Measurements from ENCODE around the gene PARP12.
"Not testable (repeated sequence)": the region's sequence is repeated elsewhere in the genome, so short reads cannot be mapped to it uniquely, and the experiment has no call there.

PARP12 gene

GRCh38 chr7:140062528-140063299, at the start of gene PARP12:
Gene PARP12, minus strand, starts transcription at chr7:140062951. Its CDS starts 104 bp downstream, at chr7:140062847.
- DNase-seq = peak; percentile 89

- DNase-seq = not testable (repeated sequence)
Measured at GRCh38 chr7:140108777-140109176, 46.0 kb upstream of the PARP12 start.

- DNase-seq = no peak
Measured at GRCh38 chr7:140096459-140096858, 33.7 kb upstream of the PARP12 start.

GRCh38 chr7:140093375-140093774, 30.6 kb upstream of the PARP12 start:
- DNase-seq = no peak

DNA sequence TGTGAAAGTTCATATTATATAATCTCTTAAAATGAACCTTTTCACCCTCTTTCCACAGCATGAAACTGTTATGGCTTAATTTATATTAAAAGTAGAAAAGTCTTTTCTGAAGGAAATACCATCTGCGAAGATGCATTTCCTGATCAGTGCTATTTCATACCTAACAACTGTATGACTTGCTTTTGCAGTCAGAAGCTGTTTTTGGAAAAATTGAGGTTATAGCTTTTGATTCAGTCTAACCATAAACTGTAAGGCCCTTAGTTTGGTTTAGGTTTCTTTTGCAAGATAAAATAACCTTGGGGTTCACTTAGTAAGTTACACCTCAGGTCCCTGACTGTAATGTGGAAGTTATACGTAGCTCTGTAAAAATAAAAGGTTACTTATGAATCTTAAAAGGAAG, 22.7 kb upstream of the PARP12 start:
- DNase-seq = no peak

DNA sequence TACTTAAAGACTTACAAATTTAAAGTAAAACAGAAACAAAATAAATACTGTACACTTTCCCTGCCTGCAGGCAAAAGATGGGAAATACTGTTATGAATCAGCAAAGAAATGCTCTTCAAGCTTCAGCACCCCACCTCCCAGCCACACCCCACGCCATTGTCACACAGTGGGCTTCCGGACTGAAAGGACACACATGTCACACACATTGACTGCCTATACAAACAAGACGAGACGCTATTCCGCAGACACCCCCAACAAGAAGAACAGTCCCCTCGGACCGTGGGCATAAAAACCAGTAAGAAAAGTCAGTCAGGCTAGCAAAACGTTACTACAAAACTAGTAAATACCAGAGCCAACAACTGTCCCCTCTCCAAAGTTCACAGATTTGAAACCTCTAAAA, 22.2 kb upstream of the PARP12 start:
- DNase-seq = no peak

DNA sequence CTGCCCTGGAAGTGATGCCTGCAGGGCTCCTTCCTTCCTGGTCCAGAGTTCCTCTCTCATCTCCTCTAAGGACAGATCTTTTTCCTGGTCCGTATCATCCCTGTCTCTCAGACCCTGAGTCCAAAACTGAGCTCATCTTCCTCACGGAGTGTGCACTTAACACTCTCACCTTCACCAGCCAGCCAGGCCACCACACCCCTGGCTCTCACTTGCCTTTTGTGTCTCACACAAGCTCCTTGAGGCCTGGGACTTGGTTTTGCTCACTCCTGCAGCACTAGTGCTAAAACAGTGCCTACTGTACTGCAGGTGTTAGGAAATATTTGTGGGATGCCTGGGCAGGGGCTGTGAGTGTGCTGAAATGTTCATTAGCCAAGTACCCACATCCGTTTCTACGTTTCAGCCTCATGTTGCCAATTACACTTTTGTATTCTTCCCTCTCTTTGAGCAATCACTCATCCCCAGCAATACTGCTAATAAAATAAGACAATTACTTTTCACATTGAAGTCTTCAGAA, 21.4 kb upstream of the PARP12 start:
- DNase-seq = no peak

DNA sequence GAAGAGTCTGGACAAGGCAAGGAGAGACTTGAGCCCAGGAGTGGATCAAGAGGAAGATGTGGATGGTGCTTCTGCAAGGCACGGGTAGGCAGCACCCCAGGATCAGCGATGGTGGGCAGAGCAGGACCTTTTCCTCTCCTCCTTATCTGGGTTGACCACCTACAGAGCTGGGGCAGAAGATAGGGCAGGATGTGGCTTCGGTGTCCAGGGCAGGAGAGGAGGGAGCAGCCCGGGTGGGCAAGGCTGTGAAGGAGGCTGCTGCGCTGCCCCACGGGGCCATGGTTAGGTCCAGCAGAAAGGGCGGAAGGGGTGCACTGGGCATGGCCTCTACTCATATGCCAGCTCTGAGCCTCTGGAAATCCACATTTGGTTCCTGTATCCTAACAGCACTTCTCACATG, 20.0 kb upstream of the PARP12 start:
- no peak for DNase-seq

DNA sequence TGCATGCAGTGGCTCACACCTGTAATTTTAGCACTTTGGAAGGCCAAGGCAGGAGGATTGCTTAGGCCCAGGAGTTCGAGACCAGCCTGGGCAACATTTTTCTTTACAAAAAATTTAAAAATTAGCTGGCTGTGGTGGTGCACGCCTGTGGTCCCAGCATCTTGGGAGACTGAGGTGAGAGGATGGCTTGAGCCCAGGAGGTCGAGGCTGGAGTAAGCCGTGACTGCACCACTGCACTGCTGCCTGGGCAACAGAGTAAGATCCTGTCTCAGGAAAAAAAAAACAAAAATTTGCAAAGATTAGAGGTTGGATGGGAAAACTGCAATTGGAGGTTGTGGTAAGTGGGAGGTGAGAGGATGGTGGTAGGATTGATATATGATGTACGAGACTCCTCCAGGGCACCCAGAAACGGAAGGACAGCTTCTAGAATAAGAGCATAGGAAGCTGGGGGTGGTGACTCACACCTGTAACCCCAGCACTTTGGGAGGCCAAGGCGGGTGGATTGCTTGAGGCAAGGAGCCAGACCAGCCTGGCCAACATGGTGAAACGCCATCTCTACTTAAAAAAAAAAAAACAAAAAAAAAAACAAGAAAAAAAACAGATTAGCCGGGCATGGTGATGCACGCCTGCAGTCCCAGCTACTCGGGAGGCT, 19.1 kb upstream of the PARP12 start:
- no peak for DNase-seq

GRCh38 chr7:140080919-140081318, 18.2 kb upstream of the PARP12 start:
- no peak for DNase-seq

DNA sequence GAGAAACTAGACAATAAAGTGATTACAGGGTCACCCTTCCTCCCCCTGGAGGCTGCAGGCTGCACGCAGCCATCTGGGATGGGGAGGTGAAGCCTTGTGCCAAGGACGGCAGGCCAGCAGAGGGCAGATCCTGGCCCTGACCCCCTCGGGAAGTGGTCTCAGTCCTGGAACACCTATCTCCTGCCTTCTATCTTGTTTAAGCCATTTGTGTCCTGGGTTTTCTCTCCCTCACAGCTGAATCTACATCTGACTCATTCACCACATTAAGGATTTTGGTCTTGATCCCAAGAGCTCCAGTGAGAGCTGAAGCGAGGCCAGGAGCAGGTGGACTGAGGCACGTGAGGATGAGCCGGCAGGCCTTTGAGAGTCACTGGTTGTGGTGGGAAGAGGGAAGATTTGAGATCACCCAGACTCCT, 16.4 kb upstream of the PARP12 start:
- no peak for DNase-seq

DNA sequence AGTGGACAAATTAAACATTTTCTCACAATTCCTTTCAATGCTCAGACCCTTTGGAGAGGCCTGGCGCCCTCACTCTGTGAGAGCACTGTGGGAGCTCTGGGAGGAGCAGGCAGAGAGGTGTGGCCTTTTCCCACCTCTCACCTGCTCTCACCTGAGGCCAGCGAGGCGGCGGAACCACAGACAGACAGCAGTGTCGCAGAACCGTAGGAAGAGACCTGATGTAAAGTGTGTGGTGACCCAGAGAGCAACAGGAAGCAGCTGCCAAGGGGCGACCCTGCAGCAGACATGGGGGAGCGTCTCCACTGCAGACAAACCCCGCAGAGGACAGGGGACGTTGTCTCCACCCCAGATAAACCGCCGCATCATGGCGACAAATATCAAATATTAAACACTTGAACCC, 15.6 kb upstream of the PARP12 start:
- DNase-seq = no peak

DNA sequence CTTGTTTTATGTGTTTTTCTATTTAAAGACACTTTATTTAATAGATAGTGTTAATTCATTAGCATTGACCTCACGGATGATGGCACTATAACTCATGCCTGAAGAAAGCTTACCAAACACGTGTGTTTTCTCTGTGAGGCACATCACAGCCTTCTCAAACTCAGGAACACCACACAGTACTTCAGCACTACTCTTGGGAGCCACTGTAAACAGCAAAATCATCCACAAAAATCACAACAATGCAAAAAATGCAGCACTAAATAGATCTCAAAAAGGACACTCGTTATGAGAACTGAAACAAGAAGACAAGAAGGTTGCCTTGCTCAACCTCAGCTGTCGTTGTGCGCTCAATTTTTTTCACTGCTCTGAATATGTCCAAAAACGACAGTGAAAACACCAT, 12.0 kb upstream of the PARP12 start:
- DNase-seq = no peak

DNA sequence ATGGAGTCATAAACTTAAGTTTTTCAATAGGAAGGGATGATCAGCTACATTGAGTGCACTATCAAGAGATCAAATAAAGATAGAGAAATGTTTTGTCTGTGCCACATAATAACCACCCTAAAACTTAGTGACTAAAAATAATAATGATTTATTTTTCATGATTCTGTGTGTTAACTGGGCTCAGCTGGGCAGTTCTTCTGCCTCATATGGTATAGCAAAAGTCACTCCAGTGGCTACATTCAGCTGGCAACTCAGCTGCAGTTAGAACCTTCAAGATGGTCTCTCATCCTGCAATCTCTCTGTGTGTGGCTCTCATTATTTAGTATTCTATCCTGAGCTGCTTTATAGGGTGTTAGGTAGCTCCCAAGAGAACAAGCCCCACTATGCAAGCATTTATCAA, 7.8 kb upstream of the PARP12 start:
- no peak for DNase-seq

GRCh38 chr7:140069298-140069949, 6.7 kb upstream of the PARP12 start:
- DNase-seq = no peak

- no peak for DNase-seq
Measured at GRCh38 chr7:140068033-140068432, 5.3 kb upstream of the PARP12 start.

GRCh38 chr7:140067052-140067451, 4.3 kb upstream of the PARP12 start:
- no peak for DNase-seq

GRCh38 chr7:140062118-140062527, 628 bp downstream of the PARP12 start:
- peak; percentile 49 for DNase-seq

DNA sequence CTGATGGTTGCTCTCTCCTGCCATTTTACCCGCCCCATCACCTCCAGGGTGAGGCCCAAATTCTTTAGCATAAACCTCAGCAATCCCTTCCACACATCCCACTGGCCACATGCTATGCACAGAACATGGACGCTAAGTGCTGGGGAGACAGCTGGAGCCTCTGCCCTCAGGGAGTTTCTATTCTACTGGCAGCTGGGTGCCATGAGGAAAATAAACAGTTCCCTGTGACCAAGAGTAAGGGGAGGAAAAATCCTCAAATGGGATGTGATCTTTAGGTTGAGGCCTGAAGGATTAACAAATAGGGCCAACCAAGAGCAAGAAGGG, 1.2 kb downstream of the PARP12 start:
- DNase-seq = no peak

- DNase-seq = no peak
Measured at GRCh38 chr7:140060788-140061606, 1.8 kb downstream of the PARP12 start.

DNA sequence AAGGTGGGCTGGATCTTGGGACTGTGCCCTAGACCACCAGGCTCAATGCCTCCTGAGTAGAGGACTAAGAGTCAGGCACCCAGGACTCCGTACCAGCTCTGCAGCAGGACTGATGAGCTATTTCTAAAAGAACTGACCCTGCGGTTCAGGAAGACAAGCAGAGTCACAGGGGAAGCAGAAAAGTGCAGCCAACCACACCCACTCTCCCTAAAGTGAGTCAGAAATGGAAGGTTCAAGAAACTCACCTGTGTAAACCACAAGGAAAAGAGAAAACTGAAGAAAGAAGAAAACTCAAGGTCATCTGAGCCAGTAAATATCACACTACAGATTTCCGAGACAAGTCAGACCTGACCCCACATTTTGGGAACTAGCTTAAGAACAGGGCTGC, 2.5 kb downstream of the PARP12 start:
- no peak for DNase-seq

GRCh38 chr7:140059273-140060242, 3.2 kb downstream of the PARP12 start:
- DNase-seq = peak; percentile 58

Data from stimulated activated CD8-positive, alpha-beta memory T cell treated with anti-CD3 and anti-CD28 coated beads, Interleukin-4, amount 100 ng/mL, for 48 hours (primary cell).